GM12874 (cell line): Measurements from ENCODE around the gene FAM193B.

Experiments
- CTCF ChIP-seq: IDR thresholded peaks from 2 replicates; pipeline ENCODE4 v1.5.1; 2011; ENCODE audit warnings: low read depth, mild to moderate bottlenecking, control low read depth, low read length, moderate library complexity; ENCODE audit not compliant: insufficient read depth

The FAM193B gene

GRCh38 chr5:177470759-177471536 is 83.4 kb downstream of the FAM193B start:
- TF ChIP-seq CTCF: no peak
